ENCODE results near the gene ODF2.

The ODF2 gene

GRCh38 chr9:128540634-128541360, 85.0 kb downstream of the ODF2 start:
- no peak for DNase-seq

GRCh38 chr9:128546504-128546903, 90.7 kb downstream of the ODF2 start:
- no peak for DNase-seq

- no peak for DNase-seq
Observed at GRCh38 chr9:128548876-128549275, 93.1 kb downstream of the ODF2 start.

- no peak for DNase-seq
Observed at GRCh38 chr9:128550226-128550625, 94.4 kb downstream of the ODF2 start.
